Cardiac septum (tissue), 1 donor: ENCODE measurements around the gene KRT14. TPM values are rescaled to one million over a fixed set of nuclear protein-coding genes. Genes with fewer than 3 reads are reported as not detected.
"Not testable (repeated sequence)": the region's sequence is repeated elsewhere in the genome, so short reads cannot be mapped to it uniquely, and the experiment has no call there.

Experiments
- DNase-seq: peaks from one replicate; pipeline ENCODE4 v3.0.0-alpha.2; 2020; ENCODE audit warnings: low spot score
- intact Hi-C: fragments of 100-400 bp; cut with DNase I; formaldehyde crosslinking; loops from one replicate; pipeline ENCODE4 v1.14.0; 2022
- long read RNA-seq: library from polyadenylated mRNA; unstranded; transcript quantifications from one replicate; pipeline ENCODE4 v2.0.0, GENCODE V29; 2021
- total RNA-seq: library from RNA; stranded (reverse); fragmentation: NEBNext Ultra II Directional; extraction: Animal tissue kit (Norgen Biotek cat#: 25700); gene quantifications from one replicate; pipeline ENCODE4 v1.2.1, GENCODE V29; 2021
- donor health status: DM: no; HTN: no; CAD: no.

Gene KRT14
- not detected for total RNA-seq
- long read RNA-seq, result 0 reads

DNA sequence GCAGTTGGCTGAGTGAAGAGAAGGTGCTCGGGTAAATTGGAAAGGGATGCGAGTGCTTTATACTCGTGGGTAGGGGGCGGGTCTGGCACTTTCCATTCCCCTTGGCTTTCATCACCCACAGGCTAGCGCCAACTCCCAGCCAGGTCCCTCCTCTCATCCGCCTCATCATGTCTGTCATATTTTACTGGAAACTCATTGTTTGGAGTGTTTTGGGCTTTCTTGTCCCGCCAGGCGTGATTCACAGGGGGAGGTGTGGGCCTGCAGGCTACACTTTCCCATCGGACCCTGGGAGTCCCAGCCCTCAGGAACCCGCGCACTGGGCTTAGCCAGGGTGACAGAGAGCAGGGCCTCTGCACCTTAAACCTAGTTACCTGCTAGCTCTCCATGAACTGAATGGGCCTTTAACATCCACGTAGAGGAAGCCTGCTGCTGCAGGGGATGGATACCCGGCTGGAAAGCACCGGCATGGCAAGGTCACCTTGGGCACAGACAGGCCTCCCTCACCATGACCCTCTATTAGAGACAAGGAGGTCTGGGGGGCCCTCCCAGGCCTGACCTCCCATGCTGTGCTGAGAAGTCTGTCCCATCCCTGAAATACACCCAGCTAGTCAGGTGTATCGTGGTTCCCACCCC lies at the start of gene KRT14:
KRT14 (minus strand) TSS at position 33 of the 633 bp plus-strand sequence. CDS start 61 bp downstream, outside the sequence.
- no peak for DNase-seq
- intact Hi-C loops, result no loop called here

DNA sequence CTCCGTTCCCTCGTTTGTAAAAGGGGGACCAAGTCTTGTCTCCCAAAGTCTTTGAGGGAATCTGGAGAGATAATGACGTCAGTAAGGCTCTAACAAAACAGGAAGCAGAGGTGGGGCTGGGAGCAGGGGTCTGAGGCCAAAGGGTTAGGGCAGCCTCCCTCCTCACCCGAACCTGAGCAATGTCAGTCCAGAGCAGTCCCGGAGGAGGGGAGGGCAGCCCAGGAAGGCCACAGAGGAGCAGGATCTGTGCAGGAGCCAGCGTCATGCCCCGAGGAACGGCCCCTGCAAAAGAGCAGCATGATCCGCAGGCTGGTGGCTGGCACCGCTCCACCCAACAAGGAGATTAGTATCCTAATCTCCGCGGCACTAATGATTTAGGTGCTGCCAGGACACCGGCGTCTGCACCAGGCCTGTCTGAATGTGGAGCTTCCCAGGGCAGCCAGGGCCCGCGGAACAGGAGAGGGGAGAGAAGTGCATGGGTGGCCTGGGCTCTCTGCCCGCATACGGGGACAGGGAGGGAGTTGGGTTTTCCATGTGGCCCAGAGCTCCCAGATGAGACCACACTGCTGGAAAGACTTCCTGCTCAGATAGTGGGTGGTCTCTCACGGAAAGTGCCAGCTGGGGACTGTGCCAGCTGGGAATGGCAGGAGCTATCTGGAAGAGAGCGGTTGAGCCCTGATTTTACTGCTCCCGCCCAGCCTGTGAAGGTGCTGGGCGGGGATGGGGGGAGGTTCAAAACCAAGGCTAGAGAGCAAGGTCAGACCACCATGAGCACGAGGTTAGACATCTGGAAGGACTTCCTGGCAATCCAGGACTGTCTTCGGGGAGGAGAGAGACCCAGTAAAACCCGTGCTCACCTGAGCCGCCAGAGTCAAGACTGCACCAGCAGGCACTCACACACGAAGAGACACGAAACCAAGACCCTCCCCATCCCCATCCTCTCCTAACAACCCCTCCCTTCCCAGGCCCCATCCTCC lies 48.7 kb upstream of the KRT14 start:
- intact Hi-C loops, result no loop called here
- no peak for DNase-seq

GRCh38 chr17:41634639-41635038 lies 47.9 kb upstream of the KRT14 start:
- no peak for DNase-seq
- intact Hi-C loops, result no loop called here

- no peak for DNase-seq
- intact Hi-C loops, result no loop called here
These were observed 47.0 kb upstream of the KRT14 start for GRCh38 chr17:41633556-41634199.

DNA sequence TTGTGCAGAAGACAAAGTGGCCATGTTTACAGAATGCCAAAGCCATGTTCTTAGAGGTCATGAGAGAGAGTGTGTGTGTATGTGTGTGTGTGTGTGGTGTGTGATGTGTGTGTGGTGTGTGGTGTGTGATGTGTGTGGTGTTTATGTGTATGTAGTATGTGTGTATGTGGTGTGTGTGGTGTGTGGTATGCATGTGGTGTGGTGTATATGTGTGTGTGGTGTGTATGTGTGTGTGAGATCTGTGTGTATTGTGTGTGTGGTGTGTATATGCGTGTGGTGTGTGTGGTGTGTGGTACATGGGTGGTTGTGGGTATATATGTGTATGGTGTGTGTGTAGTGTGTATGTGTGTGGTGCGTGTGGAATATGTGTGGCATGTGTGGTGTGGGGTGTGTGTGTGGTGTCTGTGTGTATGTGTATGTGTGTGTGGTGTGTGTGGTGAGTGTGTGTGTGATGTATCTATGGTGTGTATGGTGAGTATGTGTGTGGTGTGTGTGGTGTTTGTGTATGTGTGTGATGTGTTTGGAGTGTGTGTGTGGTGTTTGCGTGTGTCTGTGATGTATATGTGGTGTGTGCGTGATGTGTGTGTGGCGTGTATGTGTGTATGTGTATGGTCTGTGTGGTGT lies 45.9 kb upstream of the KRT14 start:
- intact Hi-C loops, result no loop called here
- no peak for DNase-seq

DNA sequence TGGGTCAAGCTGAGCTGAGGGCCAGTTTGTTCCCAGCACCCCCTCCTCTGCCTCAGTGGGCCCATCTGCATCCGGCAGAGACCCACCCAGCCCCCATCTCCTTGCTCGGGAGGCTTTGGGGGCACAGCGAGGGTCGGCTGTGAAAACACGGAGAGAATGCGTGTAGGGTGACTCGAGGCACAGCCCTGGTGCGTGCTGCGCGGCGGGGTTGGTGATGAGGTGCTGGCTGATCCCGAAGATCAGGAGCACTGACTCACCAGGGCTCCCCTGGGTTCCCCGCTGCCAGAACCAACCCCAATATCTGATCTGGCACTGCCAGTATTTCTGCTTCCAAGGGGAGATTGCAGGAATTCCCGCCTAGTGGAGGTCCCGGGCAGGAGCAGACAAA lies 45.2 kb upstream of the KRT14 start:
- DNase-seq, result no peak
- intact Hi-C loops, result no loop called here

- no peak for DNase-seq
- intact Hi-C loops, result no loop called here
These were observed 44.6 kb upstream of the KRT14 start for GRCh38 chr17:41631025-41631897.

- DNase-seq, result no peak
- intact Hi-C loops, result no loop called here
These were observed 43.4 kb upstream of the KRT14 start for GRCh38 chr17:41629826-41630670.

- intact Hi-C loops, result no loop called here
- DNase-seq, result no peak
These were observed 42.6 kb upstream of the KRT14 start for GRCh38 chr17:41629316-41629715.

- intact Hi-C loops, DNase-seq: not testable (repeated sequence)
These were observed 42.0 kb upstream of the KRT14 start for GRCh38 chr17:41628621-41629255.

- DNase-seq, intact Hi-C loops: not testable (repeated sequence)
These were observed 41.3 kb upstream of the KRT14 start for GRCh38 chr17:41628073-41628370.

- no peak for DNase-seq
- intact Hi-C loops, result no loop called here
These were observed 40.8 kb upstream of the KRT14 start for GRCh38 chr17:41627316-41628072.

- intact Hi-C loops, DNase-seq: not testable (repeated sequence)
These were observed 40.2 kb upstream of the KRT14 start for GRCh38 chr17:41626914-41627295.

- intact Hi-C loops, DNase-seq: not testable (repeated sequence)
These were observed 39.6 kb upstream of the KRT14 start for GRCh38 chr17:41626028-41626913.

DNA sequence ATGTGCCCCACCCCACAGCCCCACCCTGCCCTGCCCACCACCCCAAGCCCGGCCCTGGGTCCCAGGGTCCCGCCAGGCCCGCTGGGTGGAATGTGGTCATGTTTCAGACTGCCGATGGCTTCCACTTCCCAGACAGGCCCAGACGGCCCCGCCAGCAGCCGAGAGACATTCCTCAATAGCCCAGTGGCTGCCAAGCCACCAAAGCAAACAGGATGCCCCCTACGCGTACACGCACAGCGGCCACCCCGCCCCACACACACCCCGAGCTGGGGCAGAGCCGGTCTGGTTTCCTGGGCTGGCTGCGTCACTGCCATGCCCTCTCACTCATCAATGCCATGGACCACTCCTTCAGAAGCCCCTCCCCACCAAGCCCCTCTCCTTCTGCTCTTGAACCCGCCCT lies 38.9 kb upstream of the KRT14 start:
- no peak for DNase-seq
- intact Hi-C loops, result no loop called here
